LNCaP clone FGC (cell line): Measurements from ENCODE around the gene RNU6-9.

Experiments used
- DNase-seq: peaks from one replicate; pipeline ENCODE4 v3.0.0-alpha.2; 2011; ENCODE audit warnings: low read depth
- H3K4me3 ChIP-seq: 2 replicates; pipeline ENCODE4 v1.5.1; 2011; ENCODE audit warnings: mild to moderate bottlenecking, low read depth, low read length, control low read depth
- TF ChIP-seq, protein P1 (sequence below): IDR thresholded peaks from 2 replicates; pipeline ENCODE4 v1.5.1; 2012; ENCODE audit warnings: mild to moderate bottlenecking; ENCODE audit not compliant: control insufficient read depth, insufficient read depth; ENCODE audit errors: extremely low read depth

Gene RNU6-9

GRCh38 chr19:911197-912033 is 18.1 kb downstream of the RNU6-9 start:
- TF ChIP-seq, protein P1, sequence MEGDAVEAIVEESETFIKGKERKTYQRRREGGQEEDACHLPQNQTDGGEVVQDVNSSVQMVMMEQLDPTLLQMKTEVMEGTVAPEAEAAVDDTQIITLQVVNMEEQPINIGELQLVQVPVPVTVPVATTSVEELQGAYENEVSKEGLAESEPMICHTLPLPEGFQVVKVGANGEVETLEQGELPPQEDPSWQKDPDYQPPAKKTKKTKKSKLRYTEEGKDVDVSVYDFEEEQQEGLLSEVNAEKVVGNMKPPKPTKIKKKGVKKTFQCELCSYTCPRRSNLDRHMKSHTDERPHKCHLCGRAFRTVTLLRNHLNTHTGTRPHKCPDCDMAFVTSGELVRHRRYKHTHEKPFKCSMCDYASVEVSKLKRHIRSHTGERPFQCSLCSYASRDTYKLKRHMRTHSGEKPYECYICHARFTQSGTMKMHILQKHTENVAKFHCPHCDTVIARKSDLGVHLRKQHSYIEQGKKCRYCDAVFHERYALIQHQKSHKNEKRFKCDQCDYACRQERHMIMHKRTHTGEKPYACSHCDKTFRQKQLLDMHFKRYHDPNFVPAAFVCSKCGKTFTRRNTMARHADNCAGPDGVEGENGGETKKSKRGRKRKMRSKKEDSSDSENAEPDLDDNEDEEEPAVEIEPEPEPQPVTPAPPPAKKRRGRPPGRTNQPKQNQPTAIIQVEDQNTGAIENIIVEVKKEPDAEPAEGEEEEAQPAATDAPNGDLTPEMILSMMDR = no peak
- no peak for DNase-seq
- no peak overlapping the region for H3K4me3 ChIP-seq

- peak overlapping the region; percentile 77 for H3K4me3 ChIP-seq
- DNase-seq = no peak
- TF ChIP-seq, protein P1 = no peak
Observed at GRCh38 chr19:912181-913079, 19.1 kb downstream of the RNU6-9 start.

DNA sequence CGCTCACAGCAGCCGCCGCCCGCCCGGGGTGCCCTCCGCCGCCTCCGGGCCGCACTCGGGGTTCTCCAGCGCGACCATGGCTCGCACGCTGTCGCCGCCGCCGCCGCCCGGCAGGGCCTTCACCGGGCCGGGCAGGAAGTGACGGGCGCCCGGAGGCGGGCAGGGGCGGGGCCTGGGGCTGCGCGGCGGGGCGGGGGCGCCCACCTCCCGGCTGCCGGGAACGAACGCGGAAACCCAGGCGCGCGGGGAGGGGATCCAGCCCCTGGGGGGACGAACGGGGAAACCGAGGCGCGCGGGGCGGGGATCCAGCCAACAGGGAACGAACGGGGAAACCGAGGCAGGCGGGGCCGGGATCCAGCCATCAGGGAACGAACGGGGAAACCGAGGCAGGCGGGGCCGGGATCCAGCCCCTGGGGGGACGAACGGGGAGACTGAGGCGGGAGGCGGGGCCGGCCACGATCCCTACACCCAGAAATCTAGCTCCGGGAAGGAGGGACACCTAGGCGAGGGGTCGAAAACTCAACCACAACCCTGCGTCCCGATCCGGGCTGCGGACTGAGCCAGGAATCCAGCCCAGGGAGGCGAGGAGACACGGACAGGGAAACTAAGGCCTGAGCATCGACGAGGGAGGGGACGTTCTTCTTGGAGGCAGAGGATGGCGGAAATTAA is 19.9 kb downstream of the RNU6-9 start, which contains the start of gene R3HDM4:
Gene R3HDM4 (minus strand): TSS at position 140 of the 669 bp plus-strand sequence. CDS start 62 bp downstream, at position 78.
- TF ChIP-seq, protein P1 = no peak
- no peak for DNase-seq

GRCh38 chr19:916645-917322 is 23.5 kb downstream of the RNU6-9 start:
- no peak overlapping the region for H3K4me3 ChIP-seq
- DNase-seq = no peak
- TF ChIP-seq, protein P1 = no peak

More for the DNA sequence above, 19.9 kb downstream of the RNU6-9 start, which contains the start of gene R3HDM4:
- peak within 1 kb of the TSS; percentile 77 for H3K4me3 ChIP-seq

DNA sequence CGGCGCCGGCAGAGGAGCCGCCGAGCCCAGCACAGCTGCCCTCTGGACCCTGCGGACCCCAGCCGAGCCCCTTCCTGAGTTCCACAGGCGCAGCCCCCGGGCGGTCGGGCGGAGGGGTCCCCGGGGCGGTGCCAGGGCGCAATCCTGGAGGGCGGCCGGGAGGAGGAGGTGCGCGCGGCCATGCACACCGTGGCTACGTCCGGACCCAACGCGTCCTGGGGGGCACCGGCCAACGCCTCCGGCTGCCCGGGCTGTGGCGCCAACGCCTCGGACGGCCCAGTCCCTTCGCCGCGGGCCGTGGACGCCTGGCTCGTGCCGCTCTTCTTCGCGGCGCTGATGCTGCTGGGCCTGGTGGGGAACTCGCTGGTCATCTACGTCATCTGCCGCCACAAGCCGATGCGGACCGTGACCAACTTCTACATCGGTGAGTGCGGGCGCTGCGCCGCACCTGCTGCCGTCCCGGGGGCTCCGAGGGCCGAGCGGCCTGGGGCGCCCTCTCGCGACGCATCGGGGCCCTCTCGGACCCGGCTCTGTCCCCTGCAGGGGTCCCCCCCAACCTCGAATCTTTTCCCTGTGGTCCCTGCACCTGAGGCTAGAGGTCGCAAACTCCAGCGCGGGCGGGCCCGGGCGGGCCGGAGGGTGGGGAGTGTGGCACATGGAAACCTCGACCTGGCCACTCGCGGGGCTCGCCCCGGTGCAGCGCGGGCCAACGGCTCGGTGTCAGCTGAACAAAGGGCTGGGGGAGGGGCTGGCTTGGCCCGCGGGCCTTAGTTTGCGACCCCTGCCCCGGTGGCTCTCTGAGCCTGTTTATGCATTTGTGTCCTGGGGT is 24.3 kb downstream of the RNU6-9 start, which contains the start of gene KISS1R:
Gene KISS1R (plus strand): TSS at position 11 of the 829 bp plus-strand sequence. CDS start 170 bp downstream, at position 181.
- no peak within 1 kb of the TSS for H3K4me3 ChIP-seq
- TF ChIP-seq, protein P1 = 0 out of 2 replicates have a peak, but pooled peaks have one; percentile 19
- no peak for DNase-seq
